Cardiac muscle cell (in vitro differentiated cells and primary cell): Measurements from ENCODE around the gene DOHH. TPM values are rescaled to one million over a fixed set of nuclear protein-coding genes. Genes with fewer than 3 reads are reported as not detected.
A peak's percentile ranks its signal among the peaks of the same experiment; 100 is the strongest.

Experiments used
- DNase-seq, 2 donors: peaks; one replicate each; pipeline versions ENCODE4 v3.0.0 to v3.0.0-alpha.2; 2010 to 2017; ENCODE audit warnings: low read depth in 1 of 2, low spot score in 1 of 2
- H3K27ac ChIP-seq: fragments of 200-600 bp; sonication (generic); 2 replicates; pipeline ENCODE4 v1.5.1; 2016
- H3K27me3 ChIP-seq: fragments of 200-600 bp; sonication (generic); 2 replicates; pipeline ENCODE4 v1.6.0; 2016; ENCODE audit warnings: control low read depth
- H3K36me3 ChIP-seq: fragments of 200-600 bp; sonication (generic); 2 replicates; pipeline ENCODE4 v1.5.1; 2016; ENCODE audit warnings: control low read depth
- H3K4me1 ChIP-seq: fragments of 200-600 bp; sonication (generic); 2 replicates; pipeline ENCODE4 v1.8.1; 2017; ENCODE audit warnings: low read depth, mild to moderate bottlenecking, mixed run types
- H3K4me3 ChIP-seq: fragments of 200-600 bp; sonication (generic); 2 replicates; pipeline ENCODE4 v1.5.1; 2016; ENCODE audit warnings: mild to moderate bottlenecking
- H3K9me3 ChIP-seq: fragments of 200-600 bp; sonication (generic); 2 replicates; pipeline ENCODE4 v1.5.1; 2017; ENCODE audit warnings: low read depth, mild to moderate bottlenecking, control low read depth
- CTCF ChIP-seq: IDR thresholded peaks from 2 replicates; pipeline ENCODE4 v1.5.1; 2012; ENCODE audit warnings: low read depth, mild to moderate bottlenecking, low read length
- polyA plus RNA-seq: library from polyadenylated mRNA; unstranded; fragments of >200 nt; fragmentation: Nextera tagmentation; extraction: Ambion mirVana; gene quantifications from 2 replicates; pipeline ENCODE4 v1.2.1, GENCODE V29; 2016
- total RNA-seq: library from RNA; depleted of rRNA; stranded (reverse); fragments of >200 nt; gene quantifications from 2 replicates; pipeline ENCODE4 v1.2.3, GENCODE V29; 2016

DOHH gene
- total and polyA plus RNA-seq, 2 experiments from 2014 or later = 16.2 to 21.0 TPM

GRCh38 chr19:3524078-3524842 is 23.8 kb upstream of the DOHH start:
- H3K36me3 ChIP-seq = peaks cover 27% of the 10 kb centered on the region
- no peak for TF ChIP-seq CTCF
- no peak overlapping the region for H3K4me3 ChIP-seq
- no peaks in the 10 kb centered on the region for H3K9me3 ChIP-seq
- no peaks in the 10 kb centered on the region for H3K4me1 ChIP-seq
- H3K27ac ChIP-seq = no peak overlapping the region
- no peak for DNase-seq
- H3K27me3 ChIP-seq = no peaks in the 10 kb centered on the region

GRCh38 chr19:3523361-3524077 is 23.0 kb upstream of the DOHH start:
- peaks cover 27% of the 10 kb centered on the region for H3K36me3 ChIP-seq
- no peaks in the 10 kb centered on the region for H3K27me3 ChIP-seq
- H3K27ac ChIP-seq = no peak overlapping the region
- H3K4me3 ChIP-seq = no peak overlapping the region
- no peaks in the 10 kb centered on the region for H3K4me1 ChIP-seq
- no peak for DNase-seq
- H3K9me3 ChIP-seq = no peaks in the 10 kb centered on the region
- no peak for TF ChIP-seq CTCF

- no peak overlapping the region for H3K27ac ChIP-seq
- no peaks in the 10 kb centered on the region for H3K27me3 ChIP-seq
- no peak for DNase-seq
- no peak for TF ChIP-seq CTCF
- no peaks in the 10 kb centered on the region for H3K4me1 ChIP-seq
- H3K4me3 ChIP-seq = no peak overlapping the region
- peaks cover 24% of the 10 kb centered on the region for H3K36me3 ChIP-seq
- H3K9me3 ChIP-seq = no peaks in the 10 kb centered on the region
Observed at GRCh38 chr19:3522421-3523360, 22.2 kb upstream of the DOHH start.

GRCh38 chr19:3521104-3521445 is 20.6 kb upstream of the DOHH start:
- no peak for DNase-seq
- Histone ChIP-seq H3K4me3 (no peak overlapping the region), H3K27me3 (no peaks in the 10 kb centered on the region), H3K4me1 (no peaks in the 10 kb centered on the region), H3K9me3 (no peaks in the 10 kb centered on the region), H3K36me3 (peaks cover 10% of the 10 kb centered on the region), H3K27ac (no peak overlapping the region)
- no peak for TF ChIP-seq CTCF

- Histone ChIP-seq H3K4me3 (no peak overlapping the region), H3K36me3 (peaks cover 7% of the 10 kb centered on the region), H3K9me3 (no peaks in the 10 kb centered on the region), H3K4me1 (no peaks in the 10 kb centered on the region), H3K27ac (peak overlapping the region; percentile 36), H3K27me3 (no peaks in the 10 kb centered on the region)
- TF ChIP-seq CTCF = no peak
- peak in 1 of 2 donors; percentile 13 for DNase-seq
Observed at GRCh38 chr19:3520166-3521103, 20.0 kb upstream of the DOHH start.
